22Rv1 (cell line): Measurements from ENCODE around the gene CACNA2D4.

Source experiments
- ZFX ChIP-seq: fragments of 450-650 bp; IDR thresholded peaks from 2 replicates; pipeline ENCODE4 v1.6.1; 2017; ENCODE audit warnings: antibody characterized with exemption, borderline replicate concordance
- TF ChIP-seq, protein P1 (sequence below): fragments of 450-650 bp; IDR thresholded peaks from 2 replicates; pipeline ENCODE4 v1.5.1; 2017; ENCODE audit warnings: mild to moderate bottlenecking

DNA sequence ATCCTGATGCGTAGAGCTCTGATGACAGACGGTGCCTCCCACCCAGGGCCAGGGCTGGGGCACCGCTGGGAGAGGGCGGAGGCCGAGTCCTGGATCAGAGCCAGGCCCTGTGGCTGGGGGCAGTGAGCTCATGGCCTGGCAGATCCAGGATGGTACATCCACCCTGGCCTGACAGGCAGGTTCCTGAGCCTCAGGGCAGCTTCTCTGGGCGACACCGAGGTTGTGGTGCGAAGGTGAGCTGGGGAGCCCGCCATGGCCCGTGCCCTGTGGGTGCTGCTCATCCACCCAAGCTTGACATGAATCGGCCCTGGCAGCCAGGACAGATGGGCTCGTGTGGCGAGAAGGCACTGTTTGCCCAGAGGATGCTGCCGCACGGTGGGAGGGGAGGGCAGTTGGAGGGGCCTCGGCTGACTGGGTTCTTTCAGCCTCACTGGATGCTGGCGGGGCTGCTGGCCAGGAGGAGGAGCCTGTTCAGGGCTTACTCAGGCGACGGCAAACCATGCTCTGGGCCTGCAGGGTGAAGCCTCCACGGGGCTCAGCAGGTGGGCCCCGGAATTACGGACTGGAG lies 81.5 kb downstream of the CACNA2D4 start:
- TF ChIP-seq, protein P1, sequence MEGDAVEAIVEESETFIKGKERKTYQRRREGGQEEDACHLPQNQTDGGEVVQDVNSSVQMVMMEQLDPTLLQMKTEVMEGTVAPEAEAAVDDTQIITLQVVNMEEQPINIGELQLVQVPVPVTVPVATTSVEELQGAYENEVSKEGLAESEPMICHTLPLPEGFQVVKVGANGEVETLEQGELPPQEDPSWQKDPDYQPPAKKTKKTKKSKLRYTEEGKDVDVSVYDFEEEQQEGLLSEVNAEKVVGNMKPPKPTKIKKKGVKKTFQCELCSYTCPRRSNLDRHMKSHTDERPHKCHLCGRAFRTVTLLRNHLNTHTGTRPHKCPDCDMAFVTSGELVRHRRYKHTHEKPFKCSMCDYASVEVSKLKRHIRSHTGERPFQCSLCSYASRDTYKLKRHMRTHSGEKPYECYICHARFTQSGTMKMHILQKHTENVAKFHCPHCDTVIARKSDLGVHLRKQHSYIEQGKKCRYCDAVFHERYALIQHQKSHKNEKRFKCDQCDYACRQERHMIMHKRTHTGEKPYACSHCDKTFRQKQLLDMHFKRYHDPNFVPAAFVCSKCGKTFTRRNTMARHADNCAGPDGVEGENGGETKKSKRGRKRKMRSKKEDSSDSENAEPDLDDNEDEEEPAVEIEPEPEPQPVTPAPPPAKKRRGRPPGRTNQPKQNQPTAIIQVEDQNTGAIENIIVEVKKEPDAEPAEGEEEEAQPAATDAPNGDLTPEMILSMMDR, result no peak
- no peak for TF ChIP-seq ZFX
